HG03342 (cell line): ENCODE measurements around the gene EIF3F.

Experiments used
- ATAC-seq: cut with Tn5 transposase; IDR thresholded peaks from one replicate; pipeline ENCODE4 v1.9.1; 2021; ENCODE audit warnings: mild to moderate bottlenecking, moderate library complexity; ENCODE audit not compliant: unreplicated experiment

Gene EIF3F

DNA sequence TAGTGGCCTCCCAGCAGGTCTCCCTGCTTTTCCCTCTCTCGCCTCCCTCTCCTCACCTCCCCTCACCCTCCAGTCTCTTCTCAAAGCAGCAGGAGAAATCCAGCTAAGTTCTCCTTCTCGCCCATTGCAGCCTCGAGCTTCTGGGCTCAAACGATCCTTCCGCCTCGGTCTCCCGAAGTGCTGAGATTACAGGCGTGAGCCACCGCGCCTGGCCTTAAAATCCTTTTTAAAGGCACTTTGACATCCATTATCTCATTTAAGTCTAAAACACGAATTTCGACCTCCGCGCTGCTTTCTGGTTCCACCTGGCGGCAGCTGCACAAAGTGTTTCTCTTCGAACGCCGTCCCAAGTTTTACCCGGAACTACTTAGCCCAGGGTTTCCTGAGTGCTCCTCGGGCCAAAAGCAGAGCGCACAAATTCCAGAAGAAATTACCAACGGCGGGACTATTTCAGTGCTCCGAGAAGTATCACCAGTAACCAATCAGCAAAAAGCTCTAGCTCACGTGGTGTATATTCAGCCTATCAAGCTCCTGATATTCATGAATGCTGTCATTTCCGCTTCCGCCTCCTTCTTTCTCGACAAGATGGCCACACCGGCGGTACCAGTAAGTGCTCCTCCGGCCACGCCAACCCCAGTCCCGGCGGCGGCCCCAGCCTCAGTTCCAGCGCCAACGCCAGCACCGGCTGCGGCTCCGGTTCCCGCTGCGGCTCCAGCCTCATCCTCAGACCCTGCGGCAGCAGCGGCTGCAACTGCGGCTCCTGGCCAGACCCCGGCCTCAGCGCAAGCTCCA, at the start of gene EIF3F:
TSS of gene EIF3F (plus strand) at position 570 of the 792 bp plus-strand sequence. CDS start at position 586, 16 bp downstream.
- peak; percentile 91 for ATAC-seq

DNA sequence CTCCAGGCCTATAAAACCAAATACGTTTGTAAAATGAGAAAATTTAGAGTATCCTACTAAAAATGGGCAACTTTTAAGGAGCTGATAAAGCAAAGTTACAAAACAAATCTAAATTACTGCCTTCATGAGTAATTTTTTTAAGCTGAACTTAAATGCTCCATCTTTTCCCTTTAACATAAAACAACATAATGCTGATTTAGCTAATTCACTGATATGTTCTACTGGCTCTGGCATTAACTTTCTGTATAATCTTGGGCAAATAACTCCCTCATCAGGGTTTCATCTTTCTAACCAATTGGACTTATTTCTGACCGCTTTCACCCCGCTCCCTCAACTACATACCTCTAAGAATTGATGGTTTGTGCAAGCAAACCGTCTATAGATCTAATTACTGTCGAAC, 46.0 kb upstream of the EIF3F start:
- ATAC-seq, result no peak

DNA sequence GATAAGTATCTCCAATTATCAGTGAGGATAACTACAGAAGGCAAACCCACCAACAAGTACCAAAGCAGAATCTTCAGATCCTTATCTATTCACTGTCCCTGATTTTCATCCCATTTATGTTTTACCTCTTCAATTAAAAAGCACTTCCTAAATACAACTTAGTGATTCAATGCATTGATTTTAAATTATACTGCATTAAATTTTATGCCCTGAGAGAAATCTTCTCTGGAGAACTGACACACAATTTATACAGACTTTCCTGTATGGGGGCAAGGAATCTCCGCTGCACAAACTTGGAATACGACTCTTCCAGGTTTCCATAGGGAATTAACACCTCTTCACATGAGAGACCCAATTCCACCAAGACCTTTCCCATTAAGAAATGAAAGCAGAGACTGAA, 45.5 kb upstream of the EIF3F start, which contains the start of gene OR10A3:
TSS of gene OR10A3 (minus strand) at position 101 of the 400 bp plus-strand sequence. CDS start 2,188 bp downstream, outside the sequence.
- ATAC-seq, result no peak

GRCh38 chr11:7944123-7944522, 43.0 kb upstream of the EIF3F start:
- no peak for ATAC-seq

- no peak for ATAC-seq
These were observed 37.2 kb upstream of the EIF3F start for GRCh38 chr11:7949934-7950333.

- no peak for ATAC-seq
These were observed 31.9 kb upstream of the EIF3F start for GRCh38 chr11:7955191-7955590.

DNA sequence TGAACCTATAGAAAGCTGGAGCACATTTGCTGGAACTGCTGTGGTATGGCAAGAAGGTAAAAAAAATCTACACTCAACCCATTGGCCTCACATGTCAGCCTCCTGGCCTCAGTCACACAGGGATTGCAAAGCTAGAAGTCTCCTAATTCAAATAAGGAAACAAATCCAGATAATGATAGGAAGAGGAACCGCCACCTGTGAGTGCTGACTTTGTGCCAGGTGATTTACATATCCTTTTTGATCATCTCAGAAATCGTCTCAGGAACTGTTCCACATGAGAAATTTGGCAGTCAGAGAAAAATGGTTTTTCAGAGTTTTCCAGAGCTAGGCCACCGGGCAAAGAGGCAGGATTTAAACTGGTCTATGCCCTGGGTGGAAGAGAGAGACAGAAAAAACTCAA, 22.9 kb upstream of the EIF3F start:
- ATAC-seq, result no peak

DNA sequence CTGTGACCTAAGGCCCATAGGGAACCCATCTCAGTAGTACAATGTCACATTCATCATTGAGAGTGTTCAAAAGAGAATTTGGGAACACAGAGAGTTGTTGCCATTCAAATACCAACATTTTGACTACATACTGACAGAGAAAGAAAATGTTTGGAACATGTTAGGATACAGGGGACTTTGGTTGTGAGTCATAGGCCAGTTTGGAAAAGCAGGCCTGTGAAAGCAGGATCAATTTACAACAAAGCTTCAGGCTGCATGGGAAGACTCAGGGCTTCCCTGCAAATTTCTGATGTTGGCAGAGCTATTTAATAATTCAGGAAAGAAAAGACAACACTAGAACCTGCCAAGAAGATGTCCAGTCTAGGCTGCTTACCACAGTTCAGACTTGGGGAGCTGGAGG, 22.3 kb upstream of the EIF3F start:
- no peak for ATAC-seq

DNA sequence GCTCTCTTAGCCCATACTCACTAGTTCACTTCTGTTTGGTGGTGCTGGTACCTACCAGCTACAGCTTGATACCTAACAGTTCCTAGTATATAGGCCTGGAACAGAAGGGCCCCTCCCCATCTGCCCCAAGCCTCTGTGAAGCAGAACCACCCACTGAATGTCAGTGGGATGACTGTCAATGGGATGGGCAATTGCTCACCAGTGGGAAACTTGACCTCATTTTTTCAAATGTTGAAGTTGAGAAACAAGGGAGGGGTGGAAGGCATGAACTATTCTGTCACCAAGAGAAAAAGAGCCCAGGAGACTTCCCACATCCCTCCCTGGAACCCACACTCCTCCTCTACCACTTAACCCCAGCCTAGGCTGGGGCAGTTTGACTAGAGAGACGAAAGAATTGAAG, 21.8 kb upstream of the EIF3F start, which contains the start of gene NLRP10:
TSS of gene NLRP10 (minus strand) at position 62 of the 400 bp plus-strand sequence. CDS start 1,952 bp downstream, outside the sequence.
- ATAC-seq, result no peak

- no peak for ATAC-seq
These were observed 20.0 kb upstream of the EIF3F start for GRCh38 chr11:7967097-7967496.

- ATAC-seq, result no peak
These were observed 19.3 kb upstream of the EIF3F start for GRCh38 chr11:7967826-7968225.

GRCh38 chr11:7968686-7969085, 18.5 kb upstream of the EIF3F start:
- no peak for ATAC-seq

DNA sequence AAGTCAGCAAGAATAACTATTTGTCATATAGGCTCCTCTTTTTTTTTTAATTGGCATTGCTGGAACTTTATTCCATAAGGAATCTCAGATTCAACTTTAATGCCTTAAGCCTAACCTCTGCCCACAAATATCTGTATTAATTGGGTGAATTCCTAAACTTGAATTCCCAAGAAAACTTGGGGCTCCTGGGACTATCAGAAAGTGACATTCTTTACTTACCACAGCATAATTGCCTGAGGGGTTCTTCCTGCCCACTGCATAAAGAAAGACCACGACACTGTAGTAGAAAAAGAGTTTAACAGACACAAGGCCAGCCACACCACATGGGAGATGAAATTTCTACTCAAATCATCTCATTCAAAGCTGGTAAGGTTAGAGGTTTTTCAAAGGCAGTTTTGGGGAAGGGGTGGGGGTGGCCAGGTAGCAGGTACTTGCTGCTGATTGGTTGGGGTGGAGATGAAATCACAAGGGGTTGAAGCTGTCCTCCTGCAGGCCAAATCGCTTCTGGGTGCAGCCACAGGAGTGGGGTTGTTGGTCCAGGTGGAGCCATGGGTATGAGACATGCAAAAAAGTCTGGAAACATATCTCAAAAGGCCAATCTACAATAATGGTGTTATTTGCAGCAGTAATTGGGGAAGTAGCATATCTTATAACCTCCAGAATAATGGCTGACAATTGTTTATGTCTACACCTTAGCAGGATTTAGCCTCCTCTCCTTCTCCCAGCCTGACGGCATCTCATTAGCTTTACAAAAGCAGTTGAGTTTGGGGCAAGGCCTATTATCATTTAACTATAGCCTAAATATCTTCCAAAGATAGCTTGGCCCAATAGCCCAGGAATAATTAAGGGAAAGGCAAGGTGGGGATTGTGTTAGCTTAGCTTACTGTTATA, 17.1 kb upstream of the EIF3F start:
- no peak for ATAC-seq

DNA sequence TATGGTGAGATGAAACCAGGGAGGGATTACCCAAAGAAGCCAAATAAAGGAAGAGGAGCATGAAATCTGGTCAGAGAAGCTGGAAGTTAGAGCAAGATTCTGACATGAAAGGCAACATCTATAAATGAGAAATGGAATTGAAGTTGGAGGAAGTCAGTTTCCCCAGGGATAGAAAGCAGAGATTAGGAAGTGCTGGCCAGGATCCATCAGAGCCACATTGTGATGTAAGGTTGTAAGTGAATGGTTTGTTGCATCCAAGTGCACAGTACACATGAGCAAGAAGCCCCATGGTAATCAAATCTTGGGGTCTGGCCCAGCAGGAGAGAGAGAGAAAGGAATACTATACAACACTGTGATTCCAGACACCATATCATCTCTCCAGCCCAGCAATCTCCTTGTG, 15.3 kb upstream of the EIF3F start:
- ATAC-seq, result no peak

GRCh38 chr11:7973011-7973410, 14.1 kb upstream of the EIF3F start:
- ATAC-seq, result no peak

DNA sequence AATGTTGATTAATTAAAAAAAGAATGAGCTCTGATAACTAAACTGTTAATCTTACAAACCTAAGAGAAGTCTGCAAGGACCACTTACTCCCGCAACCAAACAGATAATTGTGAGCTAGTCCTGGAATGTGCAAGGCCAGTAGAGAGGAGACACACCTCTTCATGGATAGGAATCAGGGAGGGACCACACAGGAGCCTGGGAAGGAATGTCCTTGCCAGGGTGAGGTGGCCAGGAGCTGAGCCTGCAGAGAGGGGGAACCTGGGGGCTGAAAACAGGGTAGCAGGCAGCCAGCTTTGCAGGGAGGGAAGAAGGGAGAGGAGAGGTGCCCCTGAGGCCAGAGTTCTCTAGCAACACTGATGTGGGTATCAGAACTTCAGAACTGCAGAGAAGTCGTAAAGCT, 12.5 kb upstream of the EIF3F start:
- no peak for ATAC-seq

GRCh38 chr11:7977232-7977917, 9.8 kb upstream of the EIF3F start:
- ATAC-seq, result no peak

DNA sequence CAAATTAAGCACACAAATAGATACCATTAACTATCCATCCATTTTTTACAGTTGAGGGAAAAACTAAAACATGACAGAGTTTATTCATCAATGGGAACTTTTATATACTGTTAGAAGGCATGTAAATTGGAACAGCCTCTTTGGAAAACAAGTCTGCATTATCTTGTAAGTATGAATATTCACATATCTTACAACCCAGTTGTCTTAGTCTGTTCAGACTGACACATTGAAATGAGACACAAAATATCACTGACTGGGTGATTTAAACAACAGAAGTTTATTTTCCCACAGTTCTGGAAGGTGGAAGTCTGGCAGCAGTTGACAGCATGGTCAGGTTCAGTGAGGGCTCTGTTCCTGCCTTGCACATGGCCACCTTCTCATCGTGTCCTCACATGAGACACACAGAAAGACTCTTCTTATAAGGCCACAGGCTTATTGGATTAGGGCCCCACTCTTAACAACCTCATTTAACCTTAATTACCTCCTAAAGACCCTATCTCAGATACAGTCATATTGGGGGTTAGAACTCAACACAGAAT, 5.4 kb upstream of the EIF3F start:
- no peak for ATAC-seq

GRCh38 chr11:7982582-7983119, 4.5 kb upstream of the EIF3F start:
- ATAC-seq, result peak; percentile 44

DNA sequence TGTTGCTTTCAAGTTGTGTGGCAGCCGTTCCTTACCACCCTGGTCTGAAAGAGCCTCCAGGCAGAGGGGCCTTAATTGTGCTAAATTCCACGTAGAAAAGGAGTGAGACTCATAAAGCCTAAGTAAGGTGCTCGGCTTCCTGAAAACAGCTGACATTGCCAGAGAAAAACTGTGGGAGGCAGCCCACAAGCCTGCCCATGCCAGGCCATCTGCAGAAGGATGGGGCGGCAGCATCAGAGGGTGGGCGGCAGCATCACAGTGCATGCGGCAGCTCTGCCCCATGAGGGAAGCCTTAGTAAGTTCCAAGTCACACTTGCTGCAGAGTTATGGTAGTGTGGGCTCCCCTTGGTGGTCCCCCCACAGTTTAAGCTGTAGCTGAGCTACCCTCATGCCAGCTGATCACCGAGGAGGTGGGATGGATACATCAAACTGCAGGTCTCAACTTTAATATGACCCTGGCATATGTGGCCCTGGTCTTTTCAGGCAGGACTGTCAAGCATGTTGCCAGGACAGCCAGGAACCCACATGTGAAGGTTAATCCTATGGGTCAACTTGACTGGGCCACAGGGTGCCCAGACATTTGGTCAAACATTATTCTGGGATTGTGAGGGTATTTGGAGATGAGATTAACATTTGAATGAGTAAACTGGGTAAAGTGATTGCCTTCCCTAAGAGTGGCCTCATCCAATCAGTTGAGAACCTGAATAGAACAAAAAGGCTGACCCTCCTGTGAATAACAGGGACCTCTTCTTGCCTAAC, 3.1 kb upstream of the EIF3F start:
- no peak for ATAC-seq
